HG03442 (cell line): ENCODE measurements around the gene OR4X2.
"Not testable (repeated sequence)": the region's sequence is repeated elsewhere in the genome, so short reads cannot be mapped to it uniquely, and the experiment has no call there.

Source experiments
- ATAC-seq: cut with Tn5 transposase; IDR thresholded peaks from one replicate; pipeline ENCODE4 v1.9.1; 2021; ENCODE audit warnings: mild to moderate bottlenecking, moderate library complexity; ENCODE audit not compliant: unreplicated experiment

The OR4X2 gene

DNA sequence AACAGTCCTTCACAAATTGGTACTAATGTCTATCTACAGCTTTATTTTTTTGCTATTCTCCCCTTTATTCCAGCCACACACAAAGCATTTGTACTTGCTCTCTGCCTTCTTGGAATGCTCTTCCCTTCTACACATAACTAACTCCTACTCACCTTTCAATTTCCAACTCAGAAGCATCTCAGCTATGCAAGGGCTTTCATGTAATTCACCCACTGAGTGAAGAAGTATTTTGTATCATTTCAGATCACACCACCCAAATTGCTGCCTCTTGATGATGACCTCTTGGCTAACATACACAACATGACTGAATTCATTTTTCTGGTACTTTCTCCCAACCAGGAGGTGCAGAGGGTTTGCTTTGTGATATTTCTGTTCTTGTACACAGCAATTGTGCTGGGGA, at the start of gene OR4X2:
Gene OR4X2 (plus strand): TSS at position 301 of the 400 bp plus-strand sequence. CDS start 0 bp downstream, at position 301.
- ATAC-seq, result no peak

GRCh38 chr11:48207881-48208280, 37.0 kb upstream of the OR4X2 start:
- no peak for ATAC-seq

- ATAC-seq, result no peak
Observed at GRCh38 chr11:48210052-48210451, 34.9 kb upstream of the OR4X2 start.

DNA sequence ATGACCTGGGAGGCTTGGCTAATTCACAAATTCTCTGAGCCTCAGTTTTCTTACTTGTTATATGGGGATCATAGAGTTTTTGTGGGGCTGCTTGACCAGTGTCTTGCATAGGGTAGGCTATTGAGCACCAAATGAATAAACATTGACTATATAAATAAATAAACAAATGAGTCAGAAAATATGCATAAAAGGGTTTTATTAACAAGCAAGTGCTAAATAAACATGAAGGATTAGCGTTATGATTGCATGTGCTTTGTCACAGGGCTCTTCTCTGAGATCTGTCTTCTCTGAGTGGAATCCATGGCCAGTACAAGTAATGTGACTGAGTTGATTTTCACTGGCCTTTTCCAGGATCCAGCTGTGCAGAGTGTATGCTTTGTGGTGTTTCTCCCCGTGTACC, 28.4 kb upstream of the OR4X2 start, which contains the start of gene OR4B1:
Gene OR4B1 (plus strand): TSS at position 301 of the 400 bp plus-strand sequence. CDS start 0 bp downstream, at position 301.
- ATAC-seq, result no peak

DNA sequence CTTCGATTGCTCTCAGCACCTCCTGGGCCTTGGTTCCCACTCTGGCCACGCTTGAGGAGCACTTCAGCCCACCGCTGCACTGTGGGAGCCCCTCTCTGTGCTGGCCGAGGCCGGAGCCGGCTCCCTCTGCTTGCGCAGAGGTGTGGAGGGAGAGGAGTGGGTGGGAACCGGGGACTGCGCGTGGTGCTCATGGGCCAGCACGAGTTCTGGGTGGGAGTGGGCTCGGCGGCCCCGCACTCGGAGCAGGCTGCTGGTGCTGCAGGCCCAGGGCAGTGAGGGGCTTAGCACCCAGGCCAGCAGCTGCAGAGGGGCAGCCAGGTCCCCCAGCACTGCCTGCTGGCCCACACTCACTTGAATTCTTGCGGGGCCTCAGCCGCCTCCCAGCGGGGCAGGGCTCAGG, 16.1 kb upstream of the OR4X2 start:
- ATAC-seq, result no peak

GRCh38 chr11:48230057-48230456, 14.8 kb upstream of the OR4X2 start:
- ATAC-seq, result not testable (repeated sequence)

DNA sequence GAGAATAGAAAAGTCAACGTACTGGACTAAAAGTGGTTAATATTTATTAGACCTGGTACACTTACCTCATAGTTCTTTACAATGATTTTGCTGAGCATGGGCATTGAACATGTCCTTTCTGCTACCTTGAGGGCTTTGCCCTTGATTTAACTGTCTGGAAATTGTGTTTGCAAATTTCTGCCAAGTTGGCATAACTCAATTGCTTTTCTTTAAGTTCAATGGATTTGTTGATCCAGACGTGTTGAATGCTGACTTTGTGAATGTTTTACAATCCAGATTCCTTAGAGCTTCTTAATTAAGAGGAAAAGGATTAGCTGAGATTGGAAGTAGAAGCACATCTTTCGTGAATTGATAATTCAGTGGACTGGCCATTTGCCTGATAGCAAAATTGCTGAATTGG, 7.2 kb upstream of the OR4X2 start:
- no peak for ATAC-seq

- ATAC-seq, result no peak
Observed at GRCh38 chr11:48242501-48242900, 2.4 kb upstream of the OR4X2 start.

DNA sequence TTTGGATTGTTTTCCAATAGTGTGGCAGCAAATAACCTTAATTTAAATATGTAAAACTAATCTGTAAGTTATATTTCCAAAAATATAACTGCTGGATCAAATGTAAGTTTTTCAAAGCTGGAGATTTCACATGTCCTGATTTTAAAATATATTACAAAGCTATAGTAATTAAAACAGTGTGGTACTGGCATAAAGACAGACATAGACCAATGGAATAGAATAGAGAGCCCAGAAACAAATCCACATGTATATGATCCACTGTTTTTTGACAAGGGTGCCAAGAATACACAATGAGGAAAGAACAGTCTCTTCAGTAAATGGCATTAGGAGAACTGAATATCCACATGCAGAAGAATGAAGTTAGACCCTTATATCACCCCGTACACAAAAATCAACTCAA, 4.0 kb downstream of the OR4X2 start:
- ATAC-seq, result no peak

DNA sequence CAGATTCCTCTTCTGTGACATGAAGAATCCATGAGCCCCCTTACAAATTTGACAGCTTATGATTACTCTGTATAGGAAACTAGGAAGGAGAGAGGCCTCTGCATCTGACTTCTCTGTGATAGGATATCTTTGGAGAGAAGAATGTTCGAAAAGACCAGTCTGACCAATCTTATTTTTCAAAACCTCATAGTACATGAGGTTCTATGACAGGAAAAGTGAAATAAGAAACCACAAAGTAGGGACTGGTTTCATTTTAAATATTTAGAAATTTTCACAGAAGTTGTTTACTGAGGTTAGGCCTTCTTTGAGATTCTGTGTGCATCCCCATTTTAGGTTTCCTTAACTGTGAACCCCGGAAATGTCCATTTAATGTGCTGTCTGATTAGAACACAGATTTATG, 16.7 kb downstream of the OR4X2 start:
- peak; percentile 67 for ATAC-seq

DNA sequence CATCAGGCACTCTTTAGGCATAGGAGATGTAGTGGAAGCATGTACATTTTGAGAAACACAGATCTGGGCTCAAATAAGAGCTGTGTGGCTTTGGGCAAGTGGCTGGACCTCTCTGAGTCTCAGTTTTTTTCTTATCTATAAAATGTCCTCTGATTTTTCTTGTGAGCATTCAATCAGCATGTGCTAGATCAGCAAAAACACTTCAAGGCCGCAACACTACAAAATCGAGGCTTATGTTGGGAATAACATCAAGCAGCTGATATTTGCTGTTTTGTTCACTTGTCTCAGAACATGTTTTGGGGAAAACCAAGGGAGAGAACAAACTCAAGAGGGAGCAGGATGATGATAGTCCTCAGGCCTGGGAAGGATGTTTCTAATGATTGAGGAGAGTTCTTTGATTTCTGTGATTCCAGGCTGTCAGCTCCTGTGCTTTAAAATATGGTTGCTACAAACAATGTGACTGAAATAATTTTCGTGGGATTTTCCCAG, 18.6 kb downstream of the OR4X2 start, which contains the start of gene OR4X1:
Gene OR4X1 (plus strand): TSS at position 439 of the 489 bp plus-strand sequence. CDS start 0 bp downstream, at position 439.
- no peak for ATAC-seq

- no peak for ATAC-seq
Observed at GRCh38 chr11:48270621-48271020, 25.7 kb downstream of the OR4X2 start.

DNA sequence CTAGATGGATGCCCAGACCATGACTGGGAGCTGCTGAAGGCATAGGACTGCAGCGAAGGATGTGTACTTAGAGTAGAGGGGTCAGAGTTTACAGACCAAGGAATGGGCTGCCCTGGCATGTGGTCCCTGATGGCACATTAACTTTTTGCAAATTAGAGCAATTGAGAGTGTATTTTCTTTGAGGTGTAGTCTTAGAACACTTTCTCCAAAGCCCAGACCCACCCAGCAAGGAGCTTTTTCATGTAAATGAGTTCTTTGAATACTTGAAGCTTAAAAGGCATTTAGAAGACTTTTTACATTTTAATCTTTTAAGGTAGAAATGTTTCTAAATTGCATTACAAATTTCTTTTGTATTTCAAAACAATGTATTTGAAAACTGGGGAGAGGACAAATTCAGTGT, 27.7 kb downstream of the OR4X2 start:
- no peak for ATAC-seq
